Measurements from ENCODE around the gene PRM3. TPM values are rescaled to one million over a fixed set of nuclear protein-coding genes. Genes with fewer than 3 reads are reported as not detected.

Gene PRM3
- total and polyA plus RNA-seq, 7 donors: not detected

DNA sequence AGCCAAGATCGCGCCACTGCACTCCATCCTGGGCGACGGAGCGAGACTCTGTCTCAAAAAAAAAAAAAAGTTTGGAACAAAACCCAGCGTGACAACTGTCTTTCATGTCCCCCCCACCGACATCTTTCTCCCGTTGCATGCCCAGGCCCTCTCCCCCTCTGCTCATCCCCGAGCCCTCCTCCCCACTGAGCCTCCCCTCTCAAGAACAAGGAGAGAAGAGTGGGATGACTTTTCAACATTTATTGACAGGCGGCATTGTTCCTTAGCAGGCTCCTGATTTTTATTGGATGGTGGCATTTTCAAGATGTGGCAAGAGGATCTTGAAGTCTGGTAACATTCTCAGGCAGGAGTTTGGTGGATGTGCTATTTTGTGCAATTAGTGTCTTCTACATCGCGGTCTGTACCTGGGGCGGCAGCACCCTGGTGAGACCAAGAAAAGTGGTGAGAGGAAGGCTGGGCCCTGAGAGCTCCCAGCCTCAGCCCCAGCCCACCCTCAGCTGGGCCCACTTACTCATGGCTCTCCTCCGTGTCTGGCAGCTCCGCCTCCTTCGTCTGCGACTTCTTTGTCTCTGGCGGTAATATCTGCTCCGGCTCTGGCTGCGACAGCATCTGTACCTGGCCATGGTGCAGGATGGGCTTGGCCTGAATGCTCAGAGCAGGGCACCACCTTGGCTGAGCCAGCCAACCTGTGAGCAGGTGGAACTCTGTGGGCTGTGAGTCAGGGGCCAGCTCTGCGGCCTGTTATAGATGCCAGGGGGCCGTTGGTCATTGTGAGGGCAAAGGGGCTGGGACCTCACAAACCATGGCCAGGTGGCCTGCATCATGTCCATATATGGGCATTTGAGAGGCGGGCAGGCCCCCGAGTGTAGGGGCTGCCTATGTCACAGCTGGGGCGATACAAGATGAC lies 7.4 kb upstream of the PRM3 start, which contains the start of gene PRM1:
Gene PRM1, minus strand, starts transcription at position 715 of the 907 bp plus-strand sequence. Its CDS starts 92 bp downstream, at position 623.
- WGBS, 2 donors: 88 to 92% methylated on average over 25 of the region's 25 CpGs

DNA sequence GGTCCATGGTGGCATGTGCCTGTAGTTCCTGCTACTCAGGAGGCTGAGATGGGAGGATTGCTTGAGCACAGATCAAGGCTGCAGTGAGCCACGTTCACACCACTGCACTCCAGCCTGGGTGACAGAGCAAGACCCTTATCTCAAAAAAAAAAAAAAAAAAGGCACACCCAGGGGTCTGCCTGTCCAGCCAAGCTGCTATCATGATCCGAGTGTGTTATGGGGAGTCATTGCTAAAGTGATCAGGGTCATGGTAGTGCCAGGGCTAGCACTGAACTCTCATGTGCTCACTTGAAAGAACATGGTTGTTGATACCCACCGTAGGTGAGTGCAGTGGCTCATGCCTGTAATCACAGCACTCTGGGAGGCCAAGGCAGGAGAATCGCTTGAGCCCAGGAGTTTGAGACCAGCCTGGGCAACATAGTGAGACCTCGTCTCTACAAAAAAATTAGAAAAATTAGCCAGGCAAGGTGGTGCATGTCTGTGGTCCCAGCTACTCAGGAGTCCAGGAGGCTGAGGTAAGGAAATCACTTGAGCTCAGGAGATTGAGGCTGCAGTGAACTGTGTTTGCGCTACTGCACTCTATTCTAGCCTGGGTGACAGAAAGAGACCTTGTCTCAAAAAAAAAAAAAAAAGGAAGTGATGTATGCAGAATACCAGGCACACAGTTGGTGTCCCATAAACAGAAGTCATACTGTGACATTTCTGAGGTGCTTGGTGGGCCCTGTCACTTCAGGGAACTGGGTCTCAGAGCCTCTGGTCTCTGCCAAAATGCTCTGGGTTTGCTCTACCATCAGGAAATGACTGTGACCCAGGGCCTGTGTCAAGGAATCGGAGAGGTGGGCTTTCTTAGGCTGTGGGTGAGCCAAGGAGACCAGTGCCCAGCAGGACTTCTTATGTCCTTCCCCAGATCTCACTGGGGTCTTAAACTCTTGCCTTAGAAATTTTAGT lies 5.5 kb upstream of the PRM3 start:
- intact Hi-C loops (cut with DNase I): no loop called here
- 88 to 90% methylated on average over 7 of the region's 7 CpGs for WGBS, 2 donors
- peaks cover 0 to under 1% (median 0%) of the 10 kb centered on the region in 4 donors for H3K4me1 ChIP-seq
- no peaks in the 10 kb centered on the region for H3K9me3 ChIP-seq
- no peak for DNase-seq
- no peaks in the 10 kb centered on the region for H3K36me3 ChIP-seq
- no peak overlapping the region for H3K4me3 ChIP-seq
- TF ChIP-seq POLR2AphosphoS5 (IDR thresholded peaks at IDR 0.05): no peak
- TF ChIP-seq, protein P1, sequence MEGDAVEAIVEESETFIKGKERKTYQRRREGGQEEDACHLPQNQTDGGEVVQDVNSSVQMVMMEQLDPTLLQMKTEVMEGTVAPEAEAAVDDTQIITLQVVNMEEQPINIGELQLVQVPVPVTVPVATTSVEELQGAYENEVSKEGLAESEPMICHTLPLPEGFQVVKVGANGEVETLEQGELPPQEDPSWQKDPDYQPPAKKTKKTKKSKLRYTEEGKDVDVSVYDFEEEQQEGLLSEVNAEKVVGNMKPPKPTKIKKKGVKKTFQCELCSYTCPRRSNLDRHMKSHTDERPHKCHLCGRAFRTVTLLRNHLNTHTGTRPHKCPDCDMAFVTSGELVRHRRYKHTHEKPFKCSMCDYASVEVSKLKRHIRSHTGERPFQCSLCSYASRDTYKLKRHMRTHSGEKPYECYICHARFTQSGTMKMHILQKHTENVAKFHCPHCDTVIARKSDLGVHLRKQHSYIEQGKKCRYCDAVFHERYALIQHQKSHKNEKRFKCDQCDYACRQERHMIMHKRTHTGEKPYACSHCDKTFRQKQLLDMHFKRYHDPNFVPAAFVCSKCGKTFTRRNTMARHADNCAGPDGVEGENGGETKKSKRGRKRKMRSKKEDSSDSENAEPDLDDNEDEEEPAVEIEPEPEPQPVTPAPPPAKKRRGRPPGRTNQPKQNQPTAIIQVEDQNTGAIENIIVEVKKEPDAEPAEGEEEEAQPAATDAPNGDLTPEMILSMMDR (IDR thresholded peaks at IDR 0.05): no peak
- no peaks in the 10 kb centered on the region for H3K27me3 ChIP-seq
- no peak overlapping the region for H3K27ac ChIP-seq

More for the DNA sequence above, 7.4 kb upstream of the PRM3 start, which contains the start of gene PRM1:
- no peaks in the 10 kb centered on the region for H3K36me3 ChIP-seq
- intact Hi-C loops (cut with DNase I): no loop called here
- H3K27ac ChIP-seq: no peak within 1 kb of the TSS
- H3K9me3 ChIP-seq: no peaks in the 10 kb centered on the region
- TF ChIP-seq EP300 (IDR thresholded peaks at IDR 0.05): no peak
- TF ChIP-seq, protein P1 (IDR thresholded peaks at IDR 0.05): no peak
- no peak for TF ChIP-seq POLR2AphosphoS5 (IDR thresholded peaks at IDR 0.05)
- TF ChIP-seq POLR2A (IDR thresholded peaks at IDR 0.05): no peak
- no peak for DNase-seq
- no peak within 1 kb of the TSS for H3K4me3 ChIP-seq
- no peaks in the 10 kb centered on the region for H3K4me1 ChIP-seq
- H3K27me3 ChIP-seq: no peaks in the 10 kb centered on the region

DNA sequence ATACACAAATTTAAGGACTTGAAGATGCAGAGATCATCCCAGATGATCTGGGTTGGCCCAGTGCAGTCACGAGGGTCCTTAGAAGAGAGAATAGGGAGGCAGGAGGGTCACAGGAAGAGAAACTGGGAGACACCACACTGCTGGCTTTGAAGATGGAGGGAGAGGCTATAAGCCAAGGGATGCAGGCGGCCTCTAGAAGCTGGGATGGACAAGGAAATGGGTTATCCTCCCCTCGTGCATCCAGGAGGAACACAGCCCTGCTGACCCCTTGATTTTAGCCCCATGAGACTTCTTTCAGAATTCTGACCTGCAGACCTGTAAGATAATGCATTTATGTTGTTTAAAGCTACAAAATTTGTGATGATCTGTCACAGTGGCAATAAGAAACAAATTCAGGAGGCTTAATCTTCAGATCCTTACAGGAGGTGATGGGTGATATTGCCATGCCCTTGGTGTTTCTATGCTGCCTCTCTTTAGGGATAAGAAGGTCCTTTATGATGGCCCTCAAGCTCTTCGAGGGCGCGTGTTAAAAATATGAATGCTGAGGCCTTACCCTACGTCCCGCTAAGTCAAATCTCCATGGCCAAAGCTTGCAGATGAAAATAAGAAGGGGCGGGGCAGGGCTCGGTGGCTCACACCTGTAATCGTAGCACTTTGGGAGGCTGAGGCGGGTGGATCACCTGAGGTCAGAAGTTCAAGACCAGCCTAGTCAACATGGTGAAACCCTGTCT lies 4.3 kb upstream of the PRM3 start:
- no peak for DNase-seq
- no peaks in the 10 kb centered on the region for H3K9me3 ChIP-seq
- TF ChIP-seq POLR2AphosphoS5 (IDR thresholded peaks at IDR 0.05) (no peak), POLR2A (IDR thresholded peaks at IDR 0.05) (no peak), EP300 (IDR thresholded peaks at IDR 0.05) (no peak)
- TF ChIP-seq, protein P1 (IDR thresholded peaks at IDR 0.05): no peak
- WGBS, 2 donors: 90 to 91% methylated on average over 12 of the region's 12 CpGs
- H3K4me3 ChIP-seq: no peak overlapping the region
- H3K4me1 ChIP-seq: peaks cover 0 to 7% (median 0%) of the 10 kb centered on the region in 4 donors
- no peaks in the 10 kb centered on the region for H3K27me3 ChIP-seq
- intact Hi-C loops (cut with DNase I): no loop called here
- no peak overlapping the region for H3K27ac ChIP-seq
- H3K36me3 ChIP-seq: no peaks in the 10 kb centered on the region

DNA sequence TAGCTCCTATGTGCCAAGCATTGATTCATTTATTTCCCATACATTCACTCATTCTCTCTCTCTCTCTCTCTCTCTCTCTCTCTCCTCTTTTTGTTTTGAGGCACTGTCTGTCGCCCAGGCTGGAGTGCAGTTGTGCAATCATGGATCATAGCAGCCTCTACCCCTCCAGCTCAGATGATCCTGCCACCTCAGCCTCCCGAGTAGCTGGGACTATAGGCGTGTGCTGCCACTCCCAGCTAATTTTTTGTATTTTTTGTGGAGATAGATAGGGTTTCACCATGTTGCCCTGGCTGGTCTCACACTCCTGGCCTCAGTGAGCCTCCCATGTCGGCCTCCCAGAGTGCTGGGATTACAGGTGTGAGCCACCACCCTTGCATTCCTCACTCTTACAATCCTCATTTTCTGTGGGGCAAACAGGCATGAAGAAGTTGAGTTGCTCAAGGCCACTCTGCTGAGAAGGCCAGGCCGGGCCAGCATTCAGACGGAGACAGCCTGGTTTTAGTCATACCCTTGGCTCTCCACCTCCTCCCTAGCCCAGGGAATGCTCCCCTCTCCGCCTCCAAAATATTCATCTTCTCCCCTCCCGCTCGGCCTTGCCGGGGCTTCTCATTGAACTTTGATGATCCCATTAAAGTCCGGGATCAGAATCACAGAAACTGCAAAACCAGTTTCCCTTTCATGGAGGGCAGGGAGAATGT lies 3.6 kb upstream of the PRM3 start:
- no peak overlapping the region for H3K27ac ChIP-seq
- H3K4me3 ChIP-seq: no peak overlapping the region
- intact Hi-C loops (cut with DNase I): no loop called here
- no peak for DNase-seq
- 82 to 87% methylated on average over 11 of the region's 11 CpGs for WGBS, 2 donors
- H3K27me3 ChIP-seq: no peaks in the 10 kb centered on the region
- peaks cover 0 to 7% (median 0%) of the 10 kb centered on the region in 4 donors for H3K4me1 ChIP-seq
- no peaks in the 10 kb centered on the region for H3K36me3 ChIP-seq
- no peak for TF ChIP-seq POLR2A (IDR thresholded peaks at IDR 0.05)
- TF ChIP-seq, protein P1 (IDR thresholded peaks at IDR 0.05): no peak
- H3K9me3 ChIP-seq: no peaks in the 10 kb centered on the region

Data from sigmoid colon (tissue), 7 donors.